Measurements from ENCODE around the gene CHD3.

DNA sequence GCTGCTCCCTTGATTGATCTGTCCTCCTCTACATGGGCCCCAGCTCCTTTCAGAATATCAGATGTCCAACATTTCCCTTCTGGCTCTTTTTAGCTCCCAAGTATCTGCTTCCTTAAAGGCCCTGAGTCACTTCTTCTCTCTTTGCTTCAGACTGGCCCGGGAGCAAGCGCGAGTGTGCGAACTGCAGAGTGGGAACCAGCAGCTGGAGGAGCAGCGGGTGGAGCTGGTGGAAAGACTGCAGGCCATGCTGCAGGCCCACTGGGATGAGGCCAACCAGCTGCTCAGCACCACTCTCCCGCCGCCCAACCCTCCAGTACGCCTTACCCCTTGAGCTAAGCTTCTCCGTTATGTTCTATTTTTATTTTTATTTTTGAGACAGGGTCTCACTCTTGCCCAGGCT lies 55.7 kb downstream of the CHD3 start:
- TF ChIP-seq, protein P1, sequence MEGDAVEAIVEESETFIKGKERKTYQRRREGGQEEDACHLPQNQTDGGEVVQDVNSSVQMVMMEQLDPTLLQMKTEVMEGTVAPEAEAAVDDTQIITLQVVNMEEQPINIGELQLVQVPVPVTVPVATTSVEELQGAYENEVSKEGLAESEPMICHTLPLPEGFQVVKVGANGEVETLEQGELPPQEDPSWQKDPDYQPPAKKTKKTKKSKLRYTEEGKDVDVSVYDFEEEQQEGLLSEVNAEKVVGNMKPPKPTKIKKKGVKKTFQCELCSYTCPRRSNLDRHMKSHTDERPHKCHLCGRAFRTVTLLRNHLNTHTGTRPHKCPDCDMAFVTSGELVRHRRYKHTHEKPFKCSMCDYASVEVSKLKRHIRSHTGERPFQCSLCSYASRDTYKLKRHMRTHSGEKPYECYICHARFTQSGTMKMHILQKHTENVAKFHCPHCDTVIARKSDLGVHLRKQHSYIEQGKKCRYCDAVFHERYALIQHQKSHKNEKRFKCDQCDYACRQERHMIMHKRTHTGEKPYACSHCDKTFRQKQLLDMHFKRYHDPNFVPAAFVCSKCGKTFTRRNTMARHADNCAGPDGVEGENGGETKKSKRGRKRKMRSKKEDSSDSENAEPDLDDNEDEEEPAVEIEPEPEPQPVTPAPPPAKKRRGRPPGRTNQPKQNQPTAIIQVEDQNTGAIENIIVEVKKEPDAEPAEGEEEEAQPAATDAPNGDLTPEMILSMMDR (IDR thresholded peaks at IDR 0.05), result no peak
- no peak for TF ChIP-seq POLR2A (IDR thresholded peaks at IDR 0.05)

All from thyroid gland (tissue), 4 donors.